Occipital lobe (tissue), 2 donors: ENCODE data around the gene DHRS7B. TPM values are rescaled to one million over a fixed set of nuclear protein-coding genes. Genes with fewer than 3 reads are reported as not detected.

Experiments used
- DNase-seq: peaks from one replicate; lab custom pipeline; 2025; lab: John Stamatoyannopoulos, UW
- total RNA-seq: library from RNA; depleted of rRNA; stranded (reverse); fragments of >200 nt; gene quantifications from one replicate; pipeline ENCODE4 v1.2.3, GENCODE V29; 2014

The DHRS7B gene
- total RNA-seq, 1 donor from 2014 or later = 10.9 TPM

DNA sequence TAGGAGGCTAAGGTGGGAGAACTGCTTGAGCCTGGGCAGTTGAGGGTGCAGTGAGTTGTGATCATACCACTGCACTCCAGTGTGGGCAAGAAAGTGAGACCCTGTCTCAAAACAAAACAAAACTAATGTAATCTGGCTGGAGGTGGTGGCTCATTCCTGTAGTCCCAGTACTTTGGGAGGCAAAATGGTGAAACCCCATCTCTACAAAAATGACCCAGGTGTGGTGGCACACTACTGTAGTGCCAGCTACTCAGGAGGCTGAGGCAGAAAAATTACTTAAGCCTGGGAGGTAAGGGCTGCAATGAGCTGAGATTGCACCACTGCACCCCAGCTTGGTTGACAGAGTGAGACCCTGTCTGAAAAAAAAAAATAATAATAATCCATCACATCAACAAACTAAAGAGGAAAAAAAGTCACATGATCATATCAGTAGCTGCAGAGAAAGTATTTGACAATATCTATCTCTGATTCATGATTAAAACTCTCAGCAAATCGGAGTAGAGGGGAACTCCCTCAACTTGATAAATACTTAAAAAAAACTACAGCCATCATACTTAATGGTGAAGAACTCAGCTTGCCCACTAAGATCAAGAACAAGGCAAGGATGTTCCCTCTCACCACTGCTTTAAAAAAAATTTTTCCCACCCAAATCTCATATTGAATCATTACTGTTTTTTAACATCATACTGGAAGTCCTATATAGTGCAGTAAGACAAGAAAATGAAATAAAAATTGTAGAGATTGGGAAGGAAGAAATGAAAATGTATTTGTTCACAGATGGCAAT, 31.0 kb downstream of the DHRS7B start:
- DNase-seq = no peak

DNA sequence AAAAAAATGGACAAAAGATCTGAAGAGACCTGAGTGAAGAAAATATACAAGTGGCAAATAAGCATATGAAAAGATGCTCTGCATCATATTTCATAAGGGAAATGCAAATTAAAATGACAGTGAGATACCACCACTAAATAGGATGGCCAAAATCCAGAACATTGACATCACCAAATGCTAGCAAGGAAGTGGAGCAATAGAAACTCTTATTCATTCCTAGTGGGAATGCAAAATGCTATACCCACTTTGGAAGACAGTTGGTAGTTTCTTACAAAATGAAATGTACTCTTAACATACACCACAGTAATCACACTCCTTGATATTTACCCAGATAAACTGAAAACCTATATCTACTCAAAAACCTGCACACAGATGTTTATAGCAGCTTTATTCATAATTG, 33.6 kb downstream of the DHRS7B start:
- no peak for DNase-seq

DNA sequence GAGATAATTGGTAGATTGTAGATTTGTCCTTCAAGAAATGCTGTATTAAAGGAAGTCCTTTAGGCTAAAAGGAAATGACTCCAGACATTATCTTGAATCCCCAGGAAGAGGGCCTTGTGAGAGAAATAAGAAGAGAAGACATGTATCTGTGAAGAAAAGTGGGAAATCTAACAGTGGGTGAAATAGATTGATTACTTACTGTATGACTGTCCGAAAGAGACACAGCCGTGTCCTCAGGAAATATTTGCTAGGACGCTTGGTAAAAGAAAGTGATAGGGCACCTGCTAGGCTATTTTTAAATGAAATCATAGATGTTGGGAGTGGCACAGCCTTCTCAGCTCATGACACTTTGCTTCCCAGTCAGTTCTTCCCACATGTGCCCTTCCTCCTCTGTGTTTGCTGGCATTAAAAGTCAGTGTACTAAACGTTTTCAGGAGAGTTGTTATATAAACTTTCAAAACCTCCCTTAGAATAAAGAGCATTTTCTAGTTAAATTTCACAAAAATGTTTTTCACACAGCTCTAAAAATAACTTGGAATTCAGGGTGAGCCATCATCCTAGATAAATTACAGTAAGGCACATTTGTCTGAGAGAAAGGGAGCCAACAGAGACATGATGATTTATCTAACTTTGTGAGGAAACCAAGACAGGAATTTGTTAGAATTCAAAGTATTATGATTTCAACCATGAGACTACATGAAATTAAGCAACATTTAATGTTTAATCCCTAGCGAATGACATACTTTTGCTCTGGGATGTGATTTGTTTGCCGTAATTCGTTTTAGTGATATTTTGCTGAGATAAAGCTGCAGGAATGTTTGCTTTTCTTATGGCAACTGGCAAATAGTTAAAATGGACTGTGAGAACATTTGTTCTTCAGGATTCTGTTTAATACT, 35.0 kb downstream of the DHRS7B start:
- DNase-seq = no peak

DNA sequence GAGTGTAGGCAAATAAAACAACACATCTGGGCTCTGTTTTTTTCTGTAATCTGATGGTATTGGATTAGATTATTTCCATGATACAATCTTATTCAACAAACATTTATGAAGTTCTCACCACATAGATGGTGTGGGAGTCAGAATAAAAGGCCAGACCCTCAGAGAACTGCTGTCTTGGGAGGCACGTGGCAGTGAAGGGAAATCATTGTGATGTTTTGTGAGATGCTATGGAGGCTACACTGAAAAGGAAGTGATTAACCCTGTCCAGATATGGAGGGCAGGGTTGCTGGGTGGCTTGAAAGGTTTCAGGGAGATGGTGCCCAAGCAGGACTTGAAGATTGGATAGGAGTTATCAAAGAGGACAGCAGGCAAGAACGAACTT, 35.6 kb downstream of the DHRS7B start:
- DNase-seq = no peak

DNA sequence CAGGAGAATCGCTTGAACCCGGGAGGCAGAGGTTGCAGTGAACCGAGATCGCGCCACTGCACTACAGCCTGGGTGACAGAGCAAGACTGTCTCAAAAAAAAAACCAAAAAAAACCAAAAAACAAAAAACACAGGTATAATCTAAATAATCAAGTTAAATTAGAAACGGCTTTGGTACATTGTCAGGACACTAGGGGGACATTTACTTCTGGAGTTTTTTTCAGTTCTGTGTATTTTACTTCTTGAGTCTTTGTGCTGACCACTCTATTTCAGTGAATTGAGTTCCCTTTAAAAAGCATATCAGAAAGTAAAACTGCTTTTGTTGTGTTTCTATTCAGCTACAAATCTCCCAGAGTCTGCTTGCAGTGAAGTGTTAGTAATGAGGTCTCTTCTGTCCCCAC, 36.3 kb downstream of the DHRS7B start:
- DNase-seq = no peak

DNA sequence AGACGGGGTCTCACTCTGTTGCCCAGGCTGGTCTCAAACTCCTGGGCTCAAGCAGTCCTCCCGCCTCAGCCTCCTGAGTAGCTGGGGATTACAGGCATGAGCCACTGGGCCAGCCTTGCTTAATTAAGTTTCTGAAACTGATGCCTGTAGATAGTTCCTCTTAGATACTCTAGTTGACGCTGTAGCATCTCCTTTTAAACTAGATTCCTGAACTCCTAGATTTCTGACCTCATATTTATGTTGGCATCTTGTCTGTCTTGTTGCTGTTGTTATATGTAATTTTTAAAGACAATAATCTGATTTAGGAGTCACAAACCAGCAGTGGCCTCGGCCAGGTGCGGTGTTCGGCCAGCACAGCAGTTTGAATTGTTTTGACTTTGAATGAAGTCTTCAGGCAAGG, 37.5 kb downstream of the DHRS7B start:
- no peak for DNase-seq

DNA sequence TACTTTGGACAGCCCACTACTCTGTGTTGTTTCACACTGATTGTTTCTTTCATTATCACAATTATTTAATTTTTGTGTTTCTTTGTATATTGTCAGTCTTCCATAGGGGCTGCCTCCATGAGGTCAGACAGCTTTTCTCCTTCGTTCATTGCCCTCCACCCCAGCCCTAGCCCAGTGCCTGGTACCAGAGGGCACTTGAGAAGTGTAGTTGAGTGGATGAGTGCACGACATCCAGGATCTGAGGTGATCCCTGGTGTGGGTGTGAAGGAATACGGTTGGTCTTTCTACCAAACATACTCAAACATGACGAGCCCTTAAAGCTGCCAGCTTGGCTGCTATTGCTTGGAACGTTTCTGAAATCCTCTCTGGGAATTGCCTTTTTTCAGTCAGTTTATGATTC, 37.9 kb downstream of the DHRS7B start:
- DNase-seq = no peak

DNA sequence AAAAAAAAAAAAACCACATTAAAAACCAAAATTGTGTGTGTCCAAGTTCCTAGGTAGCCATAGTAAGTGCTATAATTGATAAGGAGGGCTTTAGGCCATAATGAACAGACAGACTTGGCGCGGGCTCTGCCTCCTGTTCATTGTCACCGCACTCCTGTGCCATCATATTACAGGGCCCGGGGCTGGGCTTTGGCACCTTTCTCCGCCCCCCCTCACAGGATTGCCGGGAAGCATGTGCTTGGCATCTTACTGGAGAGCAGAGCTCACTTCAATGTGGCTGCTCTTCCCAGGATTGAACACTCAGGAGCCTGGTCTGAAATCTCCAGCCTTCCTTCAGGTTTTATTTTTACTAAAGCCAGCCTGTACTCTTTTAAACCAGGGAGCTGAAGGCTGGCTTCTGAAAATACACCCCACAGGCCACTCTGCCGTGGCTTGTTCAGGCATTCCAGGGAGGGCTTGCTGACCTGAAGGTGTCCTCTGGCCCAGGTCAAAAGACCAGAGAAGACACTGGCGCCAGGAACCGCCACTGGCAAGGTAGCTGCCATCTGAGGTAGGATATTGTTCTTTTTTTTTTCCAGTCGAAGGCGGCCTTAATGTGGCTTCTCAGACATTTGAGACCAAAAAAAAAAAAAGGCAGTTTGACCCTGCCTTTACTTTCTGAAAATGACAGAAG, 39.3 kb downstream of the DHRS7B start:
- DNase-seq = no peak

DNA sequence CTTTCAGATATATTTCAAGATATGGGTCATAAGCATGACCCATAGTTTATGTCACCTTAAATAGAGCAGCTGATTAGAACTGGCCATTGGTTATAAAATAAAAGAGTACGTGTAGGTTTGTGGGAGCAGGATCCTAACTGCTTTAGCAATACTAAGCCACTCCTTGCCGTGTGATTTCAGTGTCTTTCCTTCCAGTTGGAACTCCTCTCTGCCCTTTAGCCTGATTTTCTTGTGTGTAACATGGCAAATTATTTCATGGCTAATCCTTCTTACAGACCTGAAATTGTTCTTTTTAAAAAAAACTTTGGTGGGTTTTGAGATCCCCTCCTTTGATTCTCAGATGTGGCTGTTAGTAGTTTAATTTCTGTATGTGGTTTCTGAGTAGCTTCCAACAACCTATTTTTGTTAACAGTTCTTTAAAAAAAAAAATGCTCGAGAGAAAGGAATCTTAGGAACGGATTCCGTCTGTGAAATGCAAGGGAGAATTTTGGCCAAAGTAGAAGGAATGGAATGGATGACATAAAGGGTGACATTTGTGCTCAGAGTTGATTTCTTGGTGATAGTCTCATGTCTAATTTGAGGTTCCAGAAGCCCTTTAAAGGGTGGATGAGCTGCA, 39.9 kb downstream of the DHRS7B start:
- DNase-seq = no peak

DNA sequence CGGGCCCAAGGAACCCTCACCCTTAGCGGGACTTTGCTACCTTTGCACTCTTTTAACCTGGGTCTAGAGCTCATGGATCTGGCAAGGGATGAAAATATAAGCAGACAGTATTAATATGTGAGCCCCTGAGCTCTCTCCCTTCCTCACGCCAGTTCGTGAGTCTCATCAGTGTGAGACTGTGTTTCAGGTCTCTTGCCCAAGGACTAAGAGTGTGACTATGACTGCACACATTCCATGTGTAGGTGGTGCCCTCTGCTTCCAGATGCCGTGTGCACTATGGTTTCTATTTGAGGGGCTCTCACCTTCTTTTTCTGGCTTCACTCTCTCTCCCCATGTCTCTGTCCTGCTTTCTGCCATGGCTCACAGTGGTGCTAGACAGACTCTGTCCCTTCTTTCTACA, 40.5 kb downstream of the DHRS7B start:
- DNase-seq = no peak

DNA sequence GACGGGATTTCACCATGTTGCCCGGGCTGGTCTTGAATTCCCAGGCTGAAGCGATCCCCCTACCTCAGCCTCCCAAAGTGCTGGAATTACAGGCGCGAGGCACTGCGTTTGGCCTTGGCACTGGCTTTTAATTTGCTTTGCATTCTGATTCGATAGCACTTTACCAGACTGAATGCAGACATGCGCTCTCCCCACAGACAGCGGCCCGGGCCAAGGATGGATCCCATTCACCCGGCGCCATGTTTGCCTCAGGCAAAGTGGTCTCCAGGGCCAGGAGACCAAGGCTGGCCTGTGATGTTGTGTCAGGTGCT, 41.7 kb downstream of the DHRS7B start:
- DNase-seq = no peak

DNA sequence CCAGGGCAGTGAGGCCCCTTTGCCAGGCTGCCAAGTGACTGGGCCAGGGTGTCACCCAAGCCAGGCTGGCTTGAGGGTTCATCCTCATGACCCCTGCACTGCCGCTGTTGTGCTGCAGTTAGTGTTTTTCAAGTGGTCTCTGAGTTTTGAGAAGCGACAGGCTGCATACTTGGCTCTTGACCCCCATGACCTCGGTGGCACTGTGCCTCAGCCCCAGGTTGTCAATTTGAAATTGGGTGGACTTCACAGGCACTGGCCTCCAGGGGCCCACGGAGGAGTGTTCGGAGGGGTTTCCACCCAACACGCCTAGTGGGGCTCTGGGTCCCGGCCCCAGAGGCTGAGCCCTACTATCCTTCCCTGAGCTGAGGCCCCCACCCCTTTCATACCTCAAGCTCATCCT, 42.7 kb downstream of the DHRS7B start:
- no peak for DNase-seq

DNA sequence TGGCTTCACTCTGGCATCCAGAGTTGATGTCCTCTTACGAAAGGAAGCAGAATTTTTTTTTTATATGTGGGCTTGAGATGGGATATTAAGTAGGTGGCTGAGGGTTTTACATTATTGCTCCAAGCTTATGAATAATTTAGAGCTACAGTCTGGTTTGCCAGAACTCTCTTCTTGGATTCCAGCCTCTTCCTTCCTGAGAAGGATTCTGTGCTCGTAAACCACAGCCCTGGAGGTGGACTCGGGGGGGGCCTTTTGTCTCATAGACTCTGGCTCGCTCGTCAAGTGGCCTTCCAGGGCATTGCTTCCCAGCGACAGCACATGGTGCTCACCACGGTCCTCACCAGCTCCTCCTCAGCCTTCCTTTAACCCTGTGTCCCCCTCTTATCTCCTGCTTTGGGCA, 44.0 kb downstream of the DHRS7B start:
- no peak for DNase-seq

DNA sequence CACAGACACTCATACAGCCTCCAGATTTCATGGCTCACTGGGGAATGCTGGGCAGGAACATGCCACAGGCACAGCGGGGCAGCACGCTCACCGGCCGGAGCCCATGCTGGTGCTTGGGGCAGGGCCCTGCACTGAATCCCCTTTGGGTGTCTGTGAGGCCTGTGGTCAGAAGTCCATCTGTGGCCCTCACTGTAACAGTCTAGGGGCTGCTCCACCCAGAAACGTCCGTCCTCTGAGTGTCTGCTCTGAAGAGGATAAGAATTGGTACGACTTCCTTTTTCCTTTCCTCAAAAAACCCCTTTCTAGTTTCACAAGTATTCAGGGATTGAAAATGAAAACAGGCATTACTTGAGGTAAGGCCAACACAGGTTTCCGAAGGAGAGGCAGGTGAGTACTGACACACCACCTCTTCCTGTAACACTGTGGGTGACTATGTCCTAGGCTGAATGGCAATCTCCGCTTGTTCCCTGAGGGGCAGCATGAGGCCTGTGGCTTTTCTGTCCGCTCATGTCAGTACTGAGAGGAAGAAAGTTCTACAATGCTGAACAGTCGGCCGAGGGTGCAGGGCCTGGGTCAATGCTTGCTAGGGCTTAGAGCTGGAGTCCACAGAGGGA, 44.7 kb downstream of the DHRS7B start:
- DNase-seq = no peak

DNA sequence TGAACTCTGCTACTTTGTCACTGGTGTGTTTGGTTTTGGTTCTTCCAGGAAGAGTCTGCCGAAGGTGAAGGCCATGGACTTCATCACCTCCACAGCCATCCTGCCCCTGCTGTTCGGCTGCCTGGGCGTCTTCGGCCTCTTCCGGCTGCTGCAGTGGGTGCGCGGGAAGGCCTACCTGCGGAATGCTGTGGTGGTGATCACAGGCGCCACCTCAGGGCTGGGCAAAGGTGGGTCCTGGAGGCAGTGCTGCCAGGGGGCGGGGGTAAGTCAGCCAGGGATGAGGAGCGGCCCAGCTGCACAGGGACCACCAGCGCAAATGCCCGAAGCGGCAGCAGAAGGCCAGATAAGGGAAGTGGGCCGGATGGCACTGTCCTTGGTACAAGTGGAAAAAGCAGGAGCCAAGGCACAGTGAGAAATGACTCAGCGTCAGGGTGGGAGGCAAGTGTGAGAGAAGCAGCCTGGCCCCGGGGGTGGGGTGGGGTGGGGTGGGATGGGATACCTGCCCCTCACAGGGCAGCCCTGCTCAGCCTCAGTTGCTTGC, 45.3 kb downstream of the DHRS7B start:
- no peak for DNase-seq

DNA sequence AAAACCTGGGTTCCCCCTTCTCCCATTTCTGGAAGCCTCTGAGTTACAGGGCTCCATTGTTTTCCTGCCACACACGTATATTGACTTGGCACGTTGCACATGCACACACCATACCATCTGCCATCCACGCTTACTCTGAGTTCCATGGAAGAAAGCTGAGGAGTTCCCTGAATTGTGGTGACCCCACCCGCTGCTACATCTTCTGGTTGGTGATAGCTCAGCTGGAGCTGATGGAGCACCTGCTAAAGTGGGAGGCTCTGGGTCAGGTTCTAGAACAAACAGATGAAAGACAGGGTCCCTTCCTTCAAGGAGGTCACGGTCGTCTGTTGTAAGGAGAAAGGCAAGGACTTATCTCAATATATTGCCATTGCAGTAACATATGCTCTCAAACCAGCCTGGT, 46.1 kb downstream of the DHRS7B start:
- no peak for DNase-seq

DNA sequence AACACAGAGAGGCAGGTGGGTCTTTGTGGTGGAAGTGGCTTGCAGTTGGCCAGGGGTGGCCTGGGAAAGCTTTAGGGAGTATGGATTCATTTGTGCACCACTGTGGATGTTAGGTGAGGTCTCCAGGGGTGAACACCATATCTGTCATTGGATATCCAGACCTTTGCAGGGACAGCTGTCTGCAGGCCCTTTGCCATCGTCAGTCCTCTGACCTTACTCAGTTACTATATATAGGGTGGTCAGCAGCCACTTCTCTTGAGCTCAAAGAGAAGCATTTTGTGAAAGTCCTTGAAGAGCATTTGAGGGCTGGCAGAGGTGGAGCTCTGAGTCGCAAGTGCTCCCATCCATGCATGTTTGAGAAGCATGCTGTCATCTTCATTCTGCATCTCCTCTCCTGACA, 46.8 kb downstream of the DHRS7B start:
- DNase-seq = no peak

DNA sequence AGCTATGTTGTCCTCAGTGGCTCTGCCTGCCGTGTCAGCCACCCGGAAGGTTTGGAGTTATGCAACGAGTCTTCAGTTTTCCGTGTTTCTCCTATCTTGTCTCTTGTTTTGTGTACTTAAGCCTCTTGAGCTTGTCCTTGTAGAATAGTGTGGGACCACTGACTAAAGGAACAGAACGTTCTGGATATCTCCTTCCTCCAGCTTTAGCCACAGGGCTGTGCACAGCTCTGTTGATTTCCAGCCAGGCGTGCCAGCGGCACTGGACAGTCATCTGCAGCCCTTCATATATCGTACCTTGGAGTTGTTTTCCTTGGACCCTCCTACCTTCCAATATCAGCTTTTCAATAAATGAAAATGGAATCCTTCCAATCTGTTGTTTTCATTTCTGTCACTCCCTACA, 47.4 kb downstream of the DHRS7B start:
- no peak for DNase-seq

DNA sequence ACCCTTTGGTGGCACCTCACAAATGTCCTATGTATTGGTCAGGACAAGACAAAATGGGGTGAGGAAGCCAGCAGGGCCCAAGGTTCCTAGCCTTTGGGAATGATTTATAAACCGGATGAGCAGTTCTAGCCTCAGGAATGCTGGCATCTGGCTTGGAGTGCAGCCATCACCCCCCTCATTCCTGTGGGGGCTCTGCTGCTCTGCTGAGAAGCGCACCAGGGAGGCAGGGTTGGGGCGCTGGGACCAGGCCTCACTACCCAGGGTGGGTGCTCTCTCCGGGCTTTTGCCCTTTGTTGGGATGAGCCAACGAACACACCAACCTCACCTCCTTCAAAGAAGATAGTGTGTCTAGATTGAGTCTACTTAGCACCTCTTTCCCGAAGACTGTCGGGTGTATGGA, 47.9 kb downstream of the DHRS7B start:
- no peak for DNase-seq

DNA sequence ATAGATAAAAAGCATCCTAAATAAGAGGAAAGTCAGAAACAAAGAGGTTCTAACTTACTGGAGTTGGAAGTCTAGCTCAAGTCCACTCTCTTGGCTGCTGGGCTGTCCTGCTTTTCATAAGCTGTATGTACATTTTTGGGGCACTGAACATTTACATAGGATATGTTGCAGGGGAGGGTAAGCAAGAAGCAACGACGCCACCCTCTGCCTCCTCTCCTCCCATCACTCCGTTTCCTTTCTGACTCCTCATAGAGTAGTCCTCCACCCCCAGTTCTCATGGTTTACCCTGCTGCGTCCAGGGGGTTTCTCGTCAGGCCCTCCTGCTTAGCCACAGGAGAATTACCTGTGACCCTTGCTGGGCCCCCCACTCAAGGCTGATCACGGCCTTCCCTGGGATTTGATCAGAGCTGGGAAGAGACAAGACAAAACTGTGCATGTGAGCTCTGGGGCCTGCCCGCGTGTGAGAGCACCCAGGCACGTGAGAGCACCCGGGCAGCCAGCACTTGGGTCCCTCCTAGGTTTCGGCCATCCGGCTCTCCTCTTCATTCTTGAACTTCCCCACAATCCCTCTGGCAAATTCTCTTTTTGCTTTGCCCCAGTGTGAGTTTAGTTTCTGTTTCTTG, 50.1 kb downstream of the DHRS7B start:
- no peak for DNase-seq

DNA sequence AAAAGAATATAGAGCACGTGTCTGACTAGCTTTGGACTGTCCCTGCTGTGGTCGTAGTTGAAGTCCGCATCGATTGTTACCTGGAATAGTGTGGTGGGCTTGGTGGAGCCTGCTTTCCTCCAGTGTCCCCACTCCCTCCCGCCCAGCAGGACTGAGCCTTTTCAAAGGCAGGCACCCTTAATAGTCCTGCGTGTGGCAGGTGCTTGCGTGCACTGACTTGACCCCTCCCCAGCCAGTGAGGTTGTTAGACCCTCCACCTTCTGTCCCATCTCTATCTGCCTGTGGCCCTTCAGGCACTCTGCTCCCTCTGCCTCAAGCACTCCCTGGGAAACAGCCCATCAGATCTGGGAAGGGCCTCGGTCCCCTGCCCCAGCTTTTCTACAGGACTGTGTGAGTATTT, 50.6 kb downstream of the DHRS7B start:
- no peak for DNase-seq
